Ureter (tissue), 1 donor: Measurements from ENCODE around the gene CFAP100. TPM values are rescaled to one million over a fixed set of nuclear protein-coding genes. Genes with fewer than 3 reads are reported as not detected.

Experiments used
- DNase-seq: peaks from one replicate; pipeline ENCODE4 v3.0.0-alpha.2; 2020; ENCODE audit warnings: low spot score
- total RNA-seq: library from RNA; stranded (reverse); gene quantifications from one replicate; pipeline ENCODE4 v1.2.4, GENCODE V29; 2023
- donor health status: DM: yes; HTN: yes; CAD: no.

CFAP100 gene
- total RNA-seq, 1 donor from 2014 or later, result not detected

DNA sequence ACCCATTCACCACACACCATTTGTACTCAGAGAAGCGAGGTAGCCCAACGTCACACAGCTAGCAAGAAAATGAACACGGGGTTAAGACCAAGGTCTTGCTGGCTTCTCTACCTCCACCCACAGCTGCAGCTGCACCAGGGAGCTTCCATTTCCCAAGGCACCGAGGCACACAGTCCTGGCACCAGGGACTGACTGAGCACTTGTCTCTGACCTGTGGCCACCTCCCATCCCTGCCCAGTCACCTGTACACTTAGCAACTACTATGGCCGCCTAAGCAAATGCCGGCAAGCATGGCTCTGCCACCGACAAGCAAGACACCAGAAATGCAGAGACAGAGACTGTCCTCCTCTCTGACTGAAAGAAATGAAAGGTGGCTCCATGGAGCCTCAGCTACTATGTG lies 65.7 kb downstream of the CFAP100 start:
- no peak for DNase-seq

- DNase-seq, result no peak
These were observed 66.9 kb downstream of the CFAP100 start for GRCh38 chr3:126461450-126462070.

DNA sequence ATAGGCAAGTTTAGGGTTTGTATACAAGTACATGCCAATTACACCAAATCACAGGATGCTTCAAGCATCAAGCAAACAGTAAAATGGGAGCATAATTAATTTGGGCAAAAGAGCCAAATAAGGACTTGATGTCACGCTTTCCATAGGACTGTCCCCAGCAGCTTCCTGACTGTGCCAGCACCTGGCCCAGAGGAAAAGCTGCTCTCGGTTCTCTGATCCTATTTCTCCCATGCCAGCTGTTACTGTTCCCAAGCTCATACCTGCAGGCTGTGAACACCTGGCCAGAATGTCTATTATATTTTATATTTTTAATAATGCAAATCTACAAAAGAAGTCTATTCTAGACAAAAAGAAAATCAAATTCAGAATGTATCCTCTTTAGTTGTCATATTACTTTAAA lies 68.8 kb downstream of the CFAP100 start:
- no peak for DNase-seq

DNA sequence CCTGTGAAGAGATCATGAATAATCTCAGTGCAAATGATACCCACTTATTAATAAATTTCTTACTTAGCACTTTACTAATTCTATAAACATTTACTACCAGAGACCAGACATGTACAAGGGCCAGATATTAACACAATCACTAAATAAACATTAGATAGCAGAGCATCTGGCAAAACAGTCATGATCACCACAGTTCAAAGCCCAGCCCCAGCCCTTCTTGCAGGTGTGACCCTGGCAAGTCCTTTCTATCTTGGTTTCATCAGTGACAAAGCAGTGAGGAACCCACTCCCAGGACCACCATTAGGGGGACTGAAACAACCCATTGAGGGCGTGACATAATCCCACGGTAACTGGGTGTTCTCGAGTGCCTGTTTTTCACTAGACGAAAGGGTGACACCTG lies 69.4 kb downstream of the CFAP100 start:
- no peak for DNase-seq

DNA sequence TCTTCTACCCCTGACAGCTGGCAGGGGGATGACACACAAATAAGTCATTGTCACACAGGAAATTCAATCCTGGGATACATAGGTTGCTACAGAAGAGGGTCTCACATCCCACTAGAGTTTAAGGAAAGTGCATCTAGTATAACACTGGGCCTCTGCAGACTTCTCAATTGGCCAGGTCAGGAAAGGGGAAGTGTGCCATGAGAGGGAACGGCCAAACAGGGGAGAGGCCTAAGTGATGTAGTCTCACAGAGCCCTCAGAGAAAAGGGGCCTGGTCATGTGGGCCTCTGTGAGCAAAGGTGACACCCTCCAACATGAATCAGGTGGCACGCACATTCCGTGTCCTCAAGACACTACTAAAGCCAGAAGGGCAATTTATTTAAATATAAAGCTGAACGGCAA lies 69.8 kb downstream of the CFAP100 start:
- DNase-seq, result no peak

- DNase-seq, result no peak
These were observed 70.3 kb downstream of the CFAP100 start for GRCh38 chr3:126464997-126465396.

DNA sequence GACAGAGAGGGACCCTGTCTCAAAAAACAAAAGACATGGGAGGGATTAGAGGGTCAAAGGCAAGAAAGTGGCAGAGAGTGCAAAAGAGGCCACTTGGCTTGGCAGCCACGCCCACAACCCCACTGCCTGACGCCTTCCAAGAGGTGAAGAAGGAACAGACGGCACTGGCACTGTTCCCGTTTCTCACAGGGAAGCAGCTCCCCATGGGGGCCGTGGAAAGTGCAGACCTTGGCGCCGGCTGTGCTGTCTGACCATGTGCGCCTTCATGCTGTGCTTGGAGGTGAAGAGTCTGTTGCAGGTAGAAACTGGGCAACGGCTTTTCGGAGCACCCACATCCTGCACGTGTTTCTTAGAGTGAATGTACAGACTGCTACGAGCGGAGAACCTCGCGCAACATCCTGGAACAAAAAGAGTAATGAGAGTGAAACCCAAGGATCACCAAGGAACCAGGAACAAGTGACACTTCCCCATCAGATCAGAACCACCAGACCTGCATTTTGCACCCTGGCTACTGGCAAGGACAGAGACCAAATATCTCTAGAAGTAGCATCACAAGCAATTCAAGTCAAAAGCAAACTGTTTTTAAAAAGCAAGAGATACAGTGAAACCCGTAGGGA lies 71.3 kb downstream of the CFAP100 start:
- DNase-seq, result no peak

- no peak for DNase-seq
These were observed 72.3 kb downstream of the CFAP100 start for GRCh38 chr3:126466886-126467610.

DNA sequence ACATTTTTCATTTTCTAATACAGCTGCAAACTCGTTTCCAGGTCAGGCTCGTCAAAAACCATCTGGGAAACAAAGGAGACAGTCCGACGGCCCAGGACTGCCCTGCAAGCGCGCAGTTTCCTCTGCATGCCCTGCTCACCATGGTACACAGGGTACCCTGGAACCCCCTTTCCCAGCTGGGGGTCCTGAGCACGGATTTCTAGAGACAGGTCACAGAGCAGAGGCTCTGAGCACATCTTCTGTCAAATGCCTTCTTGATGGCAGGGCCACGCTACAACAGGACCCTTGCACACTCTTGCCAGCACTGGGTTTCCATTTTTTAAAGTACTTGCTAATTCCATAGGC lies 72.9 kb downstream of the CFAP100 start:
- DNase-seq, result no peak

GRCh38 chr3:126468028-126468891 lies 73.6 kb downstream of the CFAP100 start:
- DNase-seq, result no peak

- DNase-seq, result no peak
These were observed 74.8 kb downstream of the CFAP100 start for GRCh38 chr3:126469479-126469878.

- peak; percentile 85 for DNase-seq
These were observed 77.7 kb downstream of the CFAP100 start for GRCh38 chr3:126472277-126473006.

- DNase-seq, result no peak
These were observed 78.8 kb downstream of the CFAP100 start for GRCh38 chr3:126473292-126474168.

- DNase-seq, result no peak
These were observed 80.0 kb downstream of the CFAP100 start for GRCh38 chr3:126474498-126475412.

DNA sequence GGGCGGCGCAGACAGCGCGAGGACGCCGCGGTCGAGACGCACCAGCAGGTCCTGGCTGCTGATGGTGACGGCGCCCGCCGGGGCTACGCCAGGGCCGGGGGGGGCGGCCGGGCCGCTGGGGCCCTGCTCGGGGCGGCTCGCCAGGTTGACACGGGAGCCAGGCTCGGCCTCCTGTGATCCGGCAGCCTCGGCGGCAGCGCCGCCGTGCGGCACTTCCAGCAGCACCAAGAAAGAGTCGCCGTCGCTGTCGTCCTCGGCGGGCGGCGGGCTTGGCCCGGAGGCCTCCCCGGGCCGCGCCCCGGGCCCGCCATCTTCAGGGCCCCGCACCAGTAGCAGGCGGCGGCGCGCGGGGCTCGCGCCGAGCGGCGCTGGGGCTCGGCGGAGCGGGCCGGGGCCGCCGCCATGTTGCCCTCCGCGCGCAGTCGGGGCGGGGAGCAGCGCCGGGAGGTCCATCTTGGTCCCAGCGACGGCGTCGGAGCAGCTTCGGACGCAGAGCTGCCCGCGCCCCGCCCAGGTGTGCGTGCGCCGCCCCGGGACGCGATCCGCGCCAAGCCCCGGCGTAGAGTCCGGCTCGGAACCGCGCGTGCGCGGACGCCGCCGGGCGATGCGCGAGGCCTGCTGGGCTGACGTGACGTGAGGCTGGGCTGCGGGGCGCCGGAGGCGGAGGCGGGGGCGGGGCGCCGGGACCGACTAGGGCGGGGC lies 80.9 kb downstream of the CFAP100 start, which contains the start of gene ZXDC:
TSS of gene ZXDC (minus strand) at position 479 of the 702 bp plus-strand sequence. CDS start at position 453, 26 bp downstream.
- peak; percentile 94 for DNase-seq

DNA sequence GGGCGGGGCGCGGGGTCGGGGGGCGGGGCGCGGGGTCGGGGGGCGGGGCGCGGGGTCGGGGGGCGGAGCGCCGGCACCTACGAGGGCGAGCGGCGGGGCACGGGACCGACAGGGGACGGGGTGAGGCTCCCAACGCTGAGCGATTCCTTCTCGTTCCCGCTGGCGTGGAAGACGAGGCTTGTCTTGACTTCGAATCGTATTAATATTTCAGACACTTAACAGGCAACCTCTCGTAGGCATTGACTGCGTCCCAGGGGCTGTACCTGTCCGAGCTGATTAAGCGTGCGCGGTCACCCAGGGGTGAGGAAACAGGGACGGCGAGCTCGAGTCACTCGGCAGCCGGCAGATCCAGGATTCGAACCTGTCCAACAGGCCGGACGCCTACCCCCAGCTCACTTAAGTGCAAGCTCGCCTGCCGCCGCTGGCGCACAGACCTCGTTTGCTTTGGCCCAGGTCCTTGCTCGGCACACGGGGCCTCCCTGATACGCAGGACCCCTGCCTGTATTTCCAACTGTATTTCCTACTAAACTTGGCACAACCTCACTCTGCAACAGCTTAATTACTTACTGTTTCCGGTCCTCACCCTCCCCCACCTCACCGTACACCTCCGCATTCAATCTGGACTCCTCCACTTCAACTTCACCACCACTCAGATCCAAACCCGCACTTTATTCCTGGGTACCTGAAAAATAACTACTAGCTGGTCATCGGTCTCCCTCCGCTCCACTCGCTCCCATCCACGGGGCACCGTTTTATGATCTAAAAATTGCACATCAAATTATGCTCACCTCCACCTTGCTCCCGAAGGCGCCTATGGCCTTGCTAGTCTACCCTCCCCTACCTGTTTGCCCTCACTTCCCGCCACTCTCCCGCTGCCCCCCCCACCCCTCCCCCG lies 81.7 kb downstream of the CFAP100 start:
- DNase-seq, result peak; percentile 76

DNA sequence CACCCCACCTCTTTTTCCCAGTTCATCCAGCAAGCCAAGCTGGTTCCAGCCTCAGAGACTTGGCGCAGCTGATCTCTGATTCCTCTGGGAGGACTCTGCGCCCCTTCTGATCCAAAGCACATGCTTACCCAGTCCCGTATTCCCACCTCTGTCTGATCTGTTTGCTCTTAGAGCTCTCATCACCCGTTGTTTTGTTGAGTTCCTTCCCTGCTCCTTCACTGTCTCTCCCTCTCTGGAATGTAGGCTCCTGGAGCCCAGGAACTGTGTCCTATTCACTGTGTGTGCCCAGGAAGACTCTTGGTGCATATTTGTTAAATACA lies 82.3 kb downstream of the CFAP100 start:
- DNase-seq, result no peak
